GM18517 (cell line): ENCODE data around the gene GPN1.
"Not testable (repeated sequence)": the region's sequence is repeated elsewhere in the genome, so short reads cannot be mapped to it uniquely, and the experiment has no call there.

Experiments used
- ATAC-seq: cut with Tn5 transposase; IDR thresholded peaks from one replicate; pipeline ENCODE4 v1.9.1; 2021; ENCODE audit warnings: mild to moderate bottlenecking, moderate library complexity; ENCODE audit not compliant: unreplicated experiment

GPN1 gene

GRCh38 chr2:27626921-27627320 lies 1.9 kb upstream of the GPN1 start:
- ATAC-seq, result not testable (repeated sequence)

GRCh38 chr2:27627963-27628766 lies 685 bp upstream of the GPN1 start:
- ATAC-seq, result peak; percentile 26

- not testable (repeated sequence) for ATAC-seq
Observed at GRCh38 chr2:27630257-27630656, 1.4 kb downstream of the GPN1 start.

- no peak for ATAC-seq
Observed at GRCh38 chr2:27634291-27634690, 5.4 kb downstream of the GPN1 start.

GRCh38 chr2:27636766-27637165 lies 7.9 kb downstream of the GPN1 start:
- ATAC-seq, result no peak

- ATAC-seq, result no peak
Observed at GRCh38 chr2:27638037-27638637, 9.3 kb downstream of the GPN1 start.

- ATAC-seq, result no peak
Observed at GRCh38 chr2:27638709-27639108, 9.9 kb downstream of the GPN1 start.

GRCh38 chr2:27640722-27641245 lies 11.9 kb downstream of the GPN1 start:
- ATAC-seq, result no peak

- no peak for ATAC-seq
Observed at GRCh38 chr2:27645197-27645596, 16.3 kb downstream of the GPN1 start.

GRCh38 chr2:27647289-27647688 lies 18.4 kb downstream of the GPN1 start:
- ATAC-seq, result no peak

GRCh38 chr2:27647737-27648136 lies 18.9 kb downstream of the GPN1 start:
- no peak for ATAC-seq

GRCh38 chr2:27651056-27651455 lies 22.2 kb downstream of the GPN1 start:
- ATAC-seq, result no peak

GRCh38 chr2:27652341-27652740 lies 23.5 kb downstream of the GPN1 start:
- no peak for ATAC-seq

- ATAC-seq, result no peak
Observed at GRCh38 chr2:27652790-27653189, 23.9 kb downstream of the GPN1 start.

- ATAC-seq, result no peak
Observed at GRCh38 chr2:27653397-27653796, 24.5 kb downstream of the GPN1 start.

GRCh38 chr2:27655155-27655951 lies 26.5 kb downstream of the GPN1 start:
- no peak for ATAC-seq

- no peak for ATAC-seq
Observed at GRCh38 chr2:27661371-27661770, 32.5 kb downstream of the GPN1 start.

- peak; percentile 69 for ATAC-seq
Observed at GRCh38 chr2:27663285-27664153, 34.7 kb downstream of the GPN1 start, which contains the start of the genes SLC4A1AP and SUPT7L. Gene SLC4A1AP, plus strand, starts transcription at chr2:27663889. Its CDS starts 26 bp downstream, at chr2:27663915. Gene SUPT7L, minus strand, starts transcription at chr2:27663614. Its CDS starts 1,422 bp downstream, at chr2:27662192.

GRCh38 chr2:27664154-27664574 lies 35.3 kb downstream of the GPN1 start:
- no peak for ATAC-seq
